ENCODE data around the gene IGFBP5.

Gene IGFBP5

GRCh38 chr2:216713691-216714336, 18.5 kb upstream of the IGFBP5 start:
- no peak for DNase-seq

- no peak for DNase-seq
These were observed 16.0 kb upstream of the IGFBP5 start for GRCh38 chr2:216711348-216711747.

- DNase-seq = no peak
These were observed 15.4 kb upstream of the IGFBP5 start for GRCh38 chr2:216710551-216711301.

DNA sequence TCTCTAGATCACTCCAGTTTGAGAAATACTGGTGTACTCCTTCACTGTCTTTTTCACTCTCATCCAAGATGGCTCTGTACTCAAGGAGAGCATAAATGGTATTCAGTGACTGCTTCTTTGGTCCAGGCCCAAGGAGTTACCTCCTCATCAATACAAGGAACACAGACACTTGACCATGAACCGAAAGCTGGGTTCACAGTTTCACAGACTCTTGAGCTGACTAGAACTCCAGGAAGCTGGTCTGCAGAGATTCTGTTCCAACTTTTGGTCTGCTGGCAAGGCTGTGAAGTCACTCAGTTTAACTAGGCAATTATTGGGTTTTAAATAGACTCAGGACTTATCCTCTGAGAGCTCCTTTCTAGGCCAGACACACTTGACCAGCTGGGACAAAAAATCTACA, 7.4 kb upstream of the IGFBP5 start:
- DNase-seq = no peak

DNA sequence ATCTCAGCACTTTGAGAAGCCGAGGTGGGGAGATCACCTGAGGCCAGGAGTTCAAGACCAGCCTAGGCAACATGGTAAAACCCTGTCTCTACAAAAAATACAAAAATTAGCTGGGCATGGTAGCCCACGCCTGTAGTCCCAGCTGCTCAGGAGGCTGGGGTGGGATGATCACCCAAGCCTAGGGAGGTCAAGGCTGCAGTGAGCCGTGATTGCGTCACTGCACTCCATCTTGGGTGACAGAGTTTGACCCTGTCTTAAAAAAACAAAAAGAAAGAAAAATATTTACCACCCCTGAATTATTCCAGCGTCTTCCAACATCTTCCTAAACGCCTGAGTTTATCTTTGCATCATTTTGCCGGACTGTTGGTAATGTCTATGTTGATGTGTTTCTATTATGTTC, 6.2 kb upstream of the IGFBP5 start:
- no peak for DNase-seq

- DNase-seq = no peak
These were observed 5.4 kb upstream of the IGFBP5 start for GRCh38 chr2:216700781-216701180.

DNA sequence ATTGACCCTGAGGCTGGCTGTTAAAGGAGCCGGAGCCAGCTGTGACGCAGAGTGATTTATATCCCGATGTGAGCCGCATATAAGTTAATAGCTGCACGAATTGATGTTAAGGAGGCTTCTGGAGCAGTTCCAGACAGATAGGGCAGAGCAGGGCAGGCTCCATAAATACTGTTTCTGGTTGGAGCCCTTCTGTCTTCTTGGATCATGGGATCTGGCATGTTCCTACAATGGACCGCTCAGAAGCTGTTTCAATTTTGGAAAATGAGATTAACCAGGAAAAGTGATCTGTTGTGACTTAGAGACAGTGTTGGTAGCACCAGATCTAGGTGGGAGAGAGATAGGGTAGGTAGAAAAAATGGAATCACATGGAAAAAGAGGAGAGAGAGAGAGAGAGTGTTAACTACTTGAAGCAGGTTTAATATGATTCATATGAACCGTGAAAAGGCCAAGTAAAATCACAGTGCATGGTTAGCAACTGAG, 4.8 kb upstream of the IGFBP5 start:
- DNase-seq = no peak

GRCh38 chr2:216698895-216699294, 3.5 kb upstream of the IGFBP5 start:
- no peak for DNase-seq

GRCh38 chr2:216698293-216698692, 2.9 kb upstream of the IGFBP5 start:
- DNase-seq = no peak

DNA sequence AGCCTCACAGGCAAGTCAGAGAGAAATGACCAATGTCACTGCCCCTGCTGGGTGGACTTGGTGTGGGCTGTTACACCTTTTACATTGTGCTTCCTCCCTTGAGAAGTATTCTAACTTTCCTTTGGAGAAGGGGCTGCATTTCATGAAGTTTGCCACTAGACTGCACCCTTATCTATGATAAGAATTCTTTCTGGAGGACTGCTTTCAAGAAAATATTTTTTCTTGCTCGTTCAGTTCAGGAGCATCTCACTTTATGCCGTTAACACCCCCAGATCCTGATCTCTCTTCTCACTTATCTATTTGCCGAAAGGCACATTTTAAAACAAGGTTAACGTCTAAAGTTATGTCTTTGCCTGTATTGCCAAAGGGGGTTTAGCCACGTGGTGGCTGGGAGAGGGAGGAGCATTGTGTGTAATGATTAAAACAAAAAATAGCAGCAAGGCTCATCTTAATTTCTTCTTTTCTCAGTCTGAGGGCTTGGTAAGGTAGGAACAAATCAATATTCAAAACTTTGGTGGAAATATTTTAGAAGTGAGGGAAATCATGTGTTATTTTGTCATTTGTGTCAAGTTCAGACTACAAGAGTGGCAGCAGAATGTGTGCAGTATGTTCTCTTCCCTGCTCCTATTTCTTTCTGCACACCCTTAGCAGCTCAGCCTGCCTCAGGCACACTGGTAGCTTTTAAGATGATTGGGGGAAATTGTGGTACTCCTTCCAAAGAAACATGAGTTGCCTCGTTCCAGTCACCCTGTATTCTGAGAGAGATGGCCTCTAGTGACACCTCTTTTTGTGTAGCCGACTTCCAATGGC, 1.6 kb upstream of the IGFBP5 start:
- DNase-seq = no peak

DNA sequence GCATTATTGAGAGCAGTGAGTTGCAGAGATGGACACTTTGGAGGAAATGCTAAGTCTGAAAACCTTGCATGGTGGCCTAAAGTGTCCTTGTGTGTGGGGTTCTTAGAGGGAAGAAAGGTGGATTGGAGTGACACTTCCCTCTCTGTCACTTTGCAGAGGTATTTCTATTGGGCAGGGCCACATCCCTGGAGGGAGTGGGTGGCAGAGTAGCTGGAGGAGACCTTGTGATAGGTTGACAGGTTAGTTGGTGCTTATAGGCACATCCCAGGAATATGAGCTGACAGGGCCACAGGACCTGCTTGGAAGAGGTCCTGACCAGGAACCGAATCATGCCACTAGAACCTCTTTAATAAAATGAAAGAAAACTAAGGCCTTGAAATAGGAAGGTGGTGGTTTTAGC, 972 bp upstream of the IGFBP5 start:
- DNase-seq = no peak

DNA sequence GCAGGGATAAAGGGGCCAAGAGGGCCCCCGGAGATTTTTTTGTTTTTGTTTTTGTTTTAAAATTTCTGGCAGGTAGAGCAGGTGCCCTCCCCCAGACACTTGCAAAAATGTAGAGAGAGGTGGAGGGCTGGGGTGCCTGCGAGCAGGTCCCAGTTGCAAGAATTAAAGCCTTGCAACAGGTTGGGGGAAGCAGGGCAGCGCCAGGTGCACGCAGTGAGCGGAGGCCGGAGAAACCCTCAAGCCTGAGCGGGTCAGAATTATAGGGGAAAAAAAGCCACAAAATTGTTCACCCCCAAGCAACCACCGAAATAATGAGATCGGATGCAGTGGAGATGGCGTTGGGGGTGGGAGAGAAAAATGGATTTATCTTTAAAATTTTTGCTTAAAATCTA, 527 bp downstream of the IGFBP5 start:
- DNase-seq = no peak

GRCh38 chr2:216694082-216694825, 1.1 kb downstream of the IGFBP5 start:
- peak; percentile 37 for DNase-seq

- DNase-seq = no peak
These were observed 1.8 kb downstream of the IGFBP5 start for GRCh38 chr2:216693414-216694080.

DNA sequence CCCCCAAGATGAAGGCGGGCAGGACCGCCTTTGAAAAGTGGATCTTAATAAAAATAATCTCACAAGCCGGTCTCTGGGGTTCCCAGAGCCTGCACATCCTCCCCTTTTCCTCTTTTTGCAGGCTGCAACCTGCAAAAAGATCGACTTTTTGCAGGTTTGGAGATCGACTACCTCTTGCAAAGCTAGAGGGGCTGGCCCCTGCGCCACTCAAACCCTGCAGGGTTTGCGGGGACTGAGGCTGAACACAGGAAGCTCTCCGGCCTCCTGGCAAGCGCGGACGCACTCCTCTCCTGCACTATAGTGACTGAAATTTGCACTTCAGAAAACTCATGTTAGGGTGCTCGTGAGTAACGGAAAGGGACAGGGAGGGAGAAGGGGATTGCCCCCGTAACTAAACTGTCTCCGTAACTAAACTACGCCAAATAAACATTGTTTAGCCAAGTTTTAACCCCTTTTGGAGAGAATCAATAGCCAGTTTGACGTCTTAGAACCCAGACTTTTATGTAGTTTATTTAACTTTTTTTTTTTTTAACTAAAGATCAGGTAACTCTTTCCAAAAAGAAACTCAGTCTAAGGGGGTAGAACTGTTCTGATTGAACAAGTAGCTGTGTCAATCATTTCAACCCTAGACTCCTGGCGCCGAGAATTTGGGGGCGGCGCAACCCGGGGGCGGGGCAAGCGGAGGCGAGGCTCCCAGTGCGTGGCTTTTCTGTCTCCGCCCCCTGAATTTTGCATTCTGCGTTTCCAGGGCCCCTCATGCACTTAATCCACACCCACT, 2.5 kb downstream of the IGFBP5 start:
- peak; percentile 75 for DNase-seq

- DNase-seq = no peak
These were observed 4.3 kb downstream of the IGFBP5 start for GRCh38 chr2:216690853-216691741.

DNA sequence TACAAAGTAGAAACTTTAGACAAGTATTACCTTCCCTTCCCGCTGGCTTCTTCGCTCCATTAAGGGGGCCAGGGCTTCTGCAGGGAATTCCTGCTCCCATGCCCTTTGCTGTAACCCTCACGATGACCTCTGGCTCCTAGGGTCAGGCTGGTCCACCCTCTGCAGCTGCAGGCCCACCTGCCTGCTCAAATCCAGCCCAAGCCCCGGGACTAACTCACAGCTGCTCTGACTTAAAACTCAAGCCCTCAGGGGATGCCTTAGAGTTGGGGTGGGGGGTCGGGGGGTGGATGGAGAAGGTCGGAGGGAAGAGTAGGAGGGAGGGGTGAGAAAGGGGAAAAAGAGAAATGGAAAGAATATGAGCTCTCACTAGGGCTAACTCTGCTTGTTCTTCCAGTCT, 4.9 kb downstream of the IGFBP5 start:
- no peak for DNase-seq

GRCh38 chr2:216689397-216689796, 6.0 kb downstream of the IGFBP5 start:
- no peak for DNase-seq

DNA sequence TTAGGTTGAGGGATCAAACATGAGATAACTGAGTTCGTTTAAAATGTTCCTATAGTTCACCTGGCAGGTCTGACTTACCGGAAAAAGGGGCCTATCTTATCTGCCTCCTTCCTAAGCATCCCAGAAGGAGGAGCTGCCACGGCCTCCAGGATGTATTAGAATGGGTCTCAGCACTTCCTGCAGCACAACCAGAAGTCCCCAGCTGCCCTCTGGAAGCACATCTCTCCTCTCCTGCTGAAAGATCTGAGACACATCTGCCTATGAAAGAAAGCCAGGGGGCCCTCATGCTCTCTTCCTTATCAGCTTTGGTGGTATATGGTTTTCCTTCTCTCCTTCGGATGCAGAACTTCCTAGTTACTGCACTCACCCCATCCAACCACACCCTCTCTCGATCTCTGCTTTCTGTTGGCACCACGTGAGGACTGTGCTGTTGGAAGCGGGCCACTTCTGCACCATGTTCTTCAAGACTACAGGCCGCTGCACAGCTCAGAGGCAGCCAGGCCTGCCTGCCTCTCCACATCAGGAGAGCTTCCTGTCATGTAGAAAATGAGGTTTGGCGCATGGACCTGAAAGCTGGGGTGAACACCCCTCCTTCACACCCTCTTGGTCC, 6.5 kb downstream of the IGFBP5 start:
- DNase-seq = no peak

- peak; percentile 29 for DNase-seq
These were observed 7.7 kb downstream of the IGFBP5 start for GRCh38 chr2:216687646-216688045.

Measured in activated T-cell treated with anti-CD3 and anti-CD28 coated beads, Interleukin-2, amount 50 U/mL, for 1 hour (primary cell).